GM19023 (cell line): Measurements from ENCODE around the gene SNAPC3.
"Not testable (repeated sequence)": the region's sequence is repeated elsewhere in the genome, so short reads cannot be mapped to it uniquely, and the experiment has no call there.

Source experiments
- ATAC-seq: cut with Tn5 transposase; IDR thresholded peaks from one replicate; pipeline ENCODE4 v1.9.1; 2021; ENCODE audit warnings: mild to moderate bottlenecking, moderate library complexity; ENCODE audit not compliant: unreplicated experiment

Gene SNAPC3

GRCh38 chr9:15422372-15423230 is at the start of gene SNAPC3:
TSS of gene SNAPC3 (plus strand) at chr9:15422876. CDS start at chr9:15422880, 4 bp downstream.
- peak; percentile 97 for ATAC-seq

- ATAC-seq = no peak
These were observed 48.8 kb upstream of the SNAPC3 start for GRCh38 chr9:15373881-15374280.

DNA sequence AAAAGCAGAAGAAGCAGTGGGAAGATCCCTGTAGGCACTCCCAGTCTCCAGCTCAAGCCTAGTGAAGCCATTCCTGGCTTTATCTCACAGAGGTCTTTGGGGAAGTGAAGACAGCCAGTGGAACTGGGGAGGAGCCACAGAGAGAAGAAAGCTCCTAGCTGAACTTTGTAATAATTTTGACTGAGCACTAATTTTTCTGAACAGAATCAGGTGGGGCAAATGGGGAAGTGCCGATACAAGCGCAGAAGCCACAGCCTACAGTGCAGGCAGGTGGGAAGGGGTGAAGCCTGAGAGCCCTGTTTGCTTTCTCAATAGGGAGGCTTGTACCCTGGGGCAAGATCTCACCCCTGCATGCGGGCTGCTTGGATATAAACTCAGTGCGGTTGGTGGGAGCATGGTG is 48.4 kb upstream of the SNAPC3 start:
- no peak for ATAC-seq

- no peak for ATAC-seq
These were observed 47.9 kb upstream of the SNAPC3 start for GRCh38 chr9:15374825-15375224.

GRCh38 chr9:15377625-15378540 is 44.8 kb upstream of the SNAPC3 start:
- no peak for ATAC-seq

GRCh38 chr9:15379317-15379716 is 43.4 kb upstream of the SNAPC3 start:
- ATAC-seq = not testable (repeated sequence)

DNA sequence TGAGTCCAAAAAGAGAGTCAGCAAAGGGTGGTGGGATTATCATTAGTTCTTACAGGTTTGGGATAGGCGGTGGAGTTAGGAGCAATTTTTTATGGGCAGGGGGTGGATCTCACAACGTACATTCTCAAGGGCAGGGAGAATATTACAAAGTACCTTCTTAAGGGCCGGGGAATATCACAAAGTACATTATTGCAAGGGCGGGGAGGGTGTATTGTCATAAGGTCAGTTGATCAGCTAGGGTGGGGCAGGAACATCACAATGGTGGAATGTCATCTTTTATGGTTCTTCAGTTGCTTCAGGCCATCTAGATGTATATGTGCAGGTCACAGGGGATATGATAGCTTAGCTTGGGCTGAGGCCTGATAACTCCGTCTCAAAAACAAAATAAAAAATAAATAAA is 42.8 kb upstream of the SNAPC3 start:
- not testable (repeated sequence) for ATAC-seq

GRCh38 chr9:15381491-15381890 is 41.2 kb upstream of the SNAPC3 start:
- ATAC-seq = no peak

DNA sequence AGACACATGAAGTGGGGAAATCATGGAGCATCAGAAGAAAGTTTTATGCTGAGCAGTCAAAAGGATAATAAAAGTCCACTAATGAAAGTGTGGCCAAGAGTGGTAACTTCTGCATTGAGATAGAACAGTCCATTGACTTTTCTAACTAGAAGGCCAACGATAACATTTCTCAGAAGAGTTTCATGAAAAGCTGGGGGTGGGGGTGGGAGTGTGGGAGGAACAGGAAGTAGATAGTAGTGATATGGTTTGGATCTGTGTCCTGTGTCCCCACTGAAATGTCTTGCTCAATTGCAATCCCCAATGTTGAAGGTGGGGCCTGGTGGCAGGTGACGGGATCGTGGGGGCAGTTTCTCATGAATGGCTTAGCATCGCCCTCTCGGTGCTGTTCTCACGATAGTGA is 36.2 kb upstream of the SNAPC3 start:
- no peak for ATAC-seq

DNA sequence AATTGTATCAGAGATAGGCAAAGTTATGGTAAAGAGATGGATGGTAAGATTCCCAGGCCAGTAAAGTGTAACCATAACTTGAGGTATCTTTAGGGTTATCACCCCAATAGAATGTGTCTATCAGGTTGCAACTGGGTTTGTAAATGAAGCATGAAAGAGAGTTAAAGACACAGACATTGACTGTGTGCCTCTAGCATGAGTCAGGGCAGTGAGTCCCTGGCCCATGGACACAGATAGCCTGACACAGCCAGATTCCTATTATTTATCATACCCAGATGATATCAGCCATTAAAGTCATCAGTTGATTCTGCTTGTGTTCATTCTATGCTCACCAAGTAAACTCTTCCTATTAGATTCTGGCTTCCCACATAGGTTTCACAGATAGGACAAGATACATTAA is 33.5 kb upstream of the SNAPC3 start:
- no peak for ATAC-seq

DNA sequence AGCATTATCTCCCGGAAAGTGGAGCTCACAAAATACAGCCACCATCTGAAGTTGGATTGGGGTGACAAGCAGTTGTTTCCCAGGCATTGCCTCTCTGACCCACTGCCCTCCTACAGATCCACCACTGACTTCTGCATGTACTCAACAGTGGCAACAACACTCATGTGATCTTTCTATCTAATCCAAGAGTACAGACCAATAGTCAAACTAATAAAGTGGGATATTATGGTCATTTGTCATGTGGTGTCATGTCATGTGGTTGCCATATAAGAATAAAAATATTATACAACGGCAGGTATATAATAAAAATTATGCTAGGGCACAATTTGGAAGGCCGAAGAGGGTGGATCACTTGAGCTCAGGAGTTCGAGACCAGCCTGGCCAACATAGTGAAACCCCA is 33.0 kb upstream of the SNAPC3 start:
- no peak for ATAC-seq

DNA sequence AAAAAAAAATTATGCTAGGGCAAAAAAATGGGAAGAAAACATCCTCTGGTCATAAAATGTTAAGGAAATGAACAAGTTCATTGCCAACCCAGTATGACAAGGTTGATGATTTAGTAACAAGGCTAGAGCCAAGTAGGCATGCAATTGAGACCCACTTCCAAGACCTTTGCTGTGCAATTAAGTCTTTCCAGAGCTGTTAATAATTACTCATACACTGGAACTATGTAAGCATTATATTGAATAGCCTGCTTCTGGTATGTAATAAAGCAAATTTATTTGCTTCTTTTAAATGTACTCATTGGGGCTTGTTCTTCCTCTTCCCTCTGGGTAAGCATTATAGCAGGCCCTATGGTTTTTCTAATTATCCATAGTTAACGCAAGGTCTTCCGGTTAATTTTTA is 32.5 kb upstream of the SNAPC3 start:
- no peak for ATAC-seq

DNA sequence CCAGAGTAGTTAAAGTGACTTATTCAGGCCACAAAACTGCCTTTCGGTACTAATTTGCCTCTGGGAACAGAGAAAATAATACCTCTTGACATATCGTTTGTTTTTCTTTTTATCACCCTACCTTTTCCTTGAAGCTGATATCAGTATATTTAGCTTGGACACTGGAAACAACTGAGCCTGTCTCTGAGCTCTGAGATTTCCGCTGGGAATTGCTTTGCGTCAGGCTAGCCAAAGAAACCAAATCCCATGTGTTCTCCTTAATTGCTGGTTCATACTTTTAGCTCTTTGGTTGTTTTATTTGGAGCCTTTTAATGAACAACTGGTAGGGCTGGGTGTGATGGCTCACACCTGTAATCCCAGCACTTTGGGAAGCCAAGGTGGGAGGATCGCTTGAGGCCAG is 30.3 kb upstream of the SNAPC3 start:
- no peak for ATAC-seq

GRCh38 chr9:15400281-15400941 is 22.3 kb upstream of the SNAPC3 start:
- no peak for ATAC-seq

DNA sequence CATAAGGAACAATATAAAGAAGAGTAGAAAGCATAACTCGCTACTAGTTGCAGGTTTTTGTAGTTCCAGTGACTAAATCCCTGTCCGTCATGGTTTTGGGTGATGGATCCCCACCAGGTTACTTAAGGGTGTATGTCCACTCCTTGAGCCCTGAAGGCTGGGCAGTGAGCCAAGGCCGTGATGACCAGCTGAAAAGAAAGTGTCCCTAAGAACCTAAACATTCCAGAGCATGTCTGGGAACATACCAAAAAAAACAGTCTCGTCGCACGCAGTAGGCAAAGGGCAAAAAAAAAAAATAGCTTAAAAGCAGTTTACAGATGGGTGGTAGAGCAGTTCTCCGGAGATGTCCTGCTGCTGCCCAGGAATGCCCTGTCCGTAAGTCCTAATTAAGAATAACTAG is 21.4 kb upstream of the SNAPC3 start:
- ATAC-seq = no peak

GRCh38 chr9:15403155-15403554 is 19.5 kb upstream of the SNAPC3 start:
- ATAC-seq = no peak

GRCh38 chr9:15404171-15404570 is 18.5 kb upstream of the SNAPC3 start:
- no peak for ATAC-seq

DNA sequence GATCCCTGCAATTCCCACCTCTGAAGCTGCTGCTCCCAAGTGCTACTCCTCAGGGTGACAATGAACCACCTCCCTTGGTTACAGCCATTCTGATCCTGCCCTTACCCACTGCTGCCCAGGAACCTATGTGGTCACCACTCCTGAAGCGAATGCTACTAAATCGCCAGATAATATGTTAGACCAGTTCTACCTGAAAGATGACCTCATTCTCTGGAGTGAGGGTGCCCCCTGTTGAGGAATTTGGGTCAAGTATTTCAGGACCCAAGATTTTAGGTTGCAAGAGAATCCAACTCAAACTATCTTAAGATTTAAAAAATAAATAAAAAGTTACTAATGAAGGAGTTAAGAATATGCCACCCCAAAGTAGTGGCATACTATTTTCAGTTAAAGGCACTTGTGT is 5.8 kb upstream of the SNAPC3 start:
- ATAC-seq = no peak

- ATAC-seq = no peak
These were observed 5.0 kb upstream of the SNAPC3 start for GRCh38 chr9:15417626-15418025.

DNA sequence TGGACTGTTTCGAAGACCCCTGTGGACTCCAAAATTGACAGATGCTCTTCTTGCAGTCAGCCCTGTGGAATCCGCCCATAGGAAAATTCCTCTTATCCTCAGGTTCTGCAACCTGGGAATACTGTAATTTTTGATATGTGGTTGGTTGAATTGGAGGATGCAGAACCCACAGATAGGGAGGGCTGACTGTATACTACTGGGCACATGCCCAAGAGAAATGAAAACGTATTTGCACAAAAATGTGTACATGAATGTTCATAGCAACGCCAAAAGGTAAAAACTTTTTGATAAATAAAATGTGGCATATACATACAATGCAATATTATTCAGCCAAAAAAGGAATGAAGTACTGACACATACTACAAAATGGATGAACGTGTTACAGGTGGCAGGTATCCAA is 1.9 kb upstream of the SNAPC3 start:
- no peak for ATAC-seq

GRCh38 chr9:15421532-15421931 is 1.1 kb upstream of the SNAPC3 start:
- ATAC-seq = no peak
